Osteoblast (primary cell): ENCODE data around the gene CXorf65. TPM values are rescaled to one million over a fixed set of nuclear protein-coding genes. Genes with fewer than 3 reads are reported as not detected.

Experiments used
- DNase-seq: peaks from one replicate; pipeline ENCODE4 v3.0.0; 2011; ENCODE audit warnings: low spot score, mixed read lengths; ENCODE audit not compliant: insufficient read length; ENCODE audit errors: missing footprints
- H2AFZ ChIP-seq: 2 replicates; pipeline ENCODE4 v1.6.0; 2011; ENCODE audit warnings: mild to moderate bottlenecking, low read length
- H3K27ac ChIP-seq: 2 replicates; pipeline ENCODE4 v1.5.1; 2011; ENCODE audit warnings: mild to moderate bottlenecking, low read depth, low read length, moderate library complexity
- H3K27me3 ChIP-seq: 2 replicates; pipeline ENCODE4 v1.6.0; 2012; ENCODE audit warnings: mild to moderate bottlenecking, control low read depth, inconsistent platforms, low read length, moderate library complexity; ENCODE audit not compliant: insufficient read depth
- H3K36me3 ChIP-seq: 2 replicates; pipeline ENCODE4 v1.5.1; 2011; ENCODE audit warnings: mild to moderate bottlenecking, low read length, control low read depth, moderate library complexity; ENCODE audit not compliant: insufficient read depth
- H3K4me1 ChIP-seq: 2 replicates; pipeline ENCODE4 v1.5.1; 2011; ENCODE audit warnings: mild to moderate bottlenecking, low read length, control low read depth, moderate library complexity; ENCODE audit not compliant: insufficient read depth
- H3K4me2 ChIP-seq: 2 replicates; pipeline ENCODE4 v1.6.0; 2011; ENCODE audit warnings: mild to moderate bottlenecking, low read length; ENCODE audit not compliant: insufficient read depth
- H3K4me3 ChIP-seq: fragments of 200-600 bp; sonication (generic); 3 replicates; pipeline ENCODE4 v1.5.1; 2012; ENCODE audit warnings: mild to moderate bottlenecking, low read length, inconsistent platforms; ENCODE audit not compliant: insufficient read depth
- H3K79me2 ChIP-seq: 2 replicates; pipeline ENCODE4 v1.6.0; 2012; ENCODE audit warnings: mild to moderate bottlenecking, low read length, control low read depth, inconsistent platforms; ENCODE audit not compliant: insufficient read depth
- H3K9me3 ChIP-seq: 2 replicates; pipeline ENCODE4 v1.5.1; 2011; ENCODE audit warnings: low read depth, low read length, control low read depth
- H4K20me1 ChIP-seq: 2 replicates; pipeline ENCODE4 v1.6.0; 2012; ENCODE audit warnings: mild to moderate bottlenecking, low read length, control low read depth; ENCODE audit not compliant: insufficient read depth
- total RNA-seq: library from RNA; depleted of rRNA; stranded (reverse); fragments of >200 nt; gene quantifications from 2 replicates; pipeline ENCODE4 v1.2.3, GENCODE V29; 2012
- TF ChIP-seq, protein P1 (sequence below): IDR thresholded peaks from 2 replicates; pipeline ENCODE4 v1.5.1; 2011; ENCODE audit warnings: mild to moderate bottlenecking, low read depth, low read length, moderate library complexity; ENCODE audit errors: extremely low read depth

Gene CXorf65
- total RNA-seq, 1 donor = not detected

DNA sequence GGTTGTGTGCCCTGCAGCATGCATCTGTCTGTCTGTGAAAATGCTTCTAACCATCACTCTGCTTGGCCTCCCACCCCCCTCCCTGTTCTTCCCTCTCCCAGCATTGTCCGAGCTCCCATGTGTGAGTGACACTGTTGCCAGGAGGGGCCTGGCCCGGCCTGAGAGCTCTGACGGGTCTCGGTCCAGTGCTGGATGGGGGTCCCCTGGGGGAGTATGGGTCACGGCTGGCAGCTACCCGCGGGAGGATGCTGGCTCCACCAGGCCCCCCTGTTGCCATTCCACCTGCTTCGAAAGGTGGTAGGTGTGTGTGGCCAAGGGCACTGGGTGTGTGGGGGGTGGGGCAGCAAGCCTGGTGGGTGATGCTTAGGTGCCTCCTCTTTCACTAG is 41.7 kb upstream of the CXorf65 start:
- no peak overlapping the region for H3K4me3 ChIP-seq
- no peaks in the 10 kb centered on the region for H3K79me2 ChIP-seq
- H3K36me3 ChIP-seq = no peaks in the 10 kb centered on the region
- no peaks in the 10 kb centered on the region for H4K20me1 ChIP-seq
- TF ChIP-seq, protein P1, sequence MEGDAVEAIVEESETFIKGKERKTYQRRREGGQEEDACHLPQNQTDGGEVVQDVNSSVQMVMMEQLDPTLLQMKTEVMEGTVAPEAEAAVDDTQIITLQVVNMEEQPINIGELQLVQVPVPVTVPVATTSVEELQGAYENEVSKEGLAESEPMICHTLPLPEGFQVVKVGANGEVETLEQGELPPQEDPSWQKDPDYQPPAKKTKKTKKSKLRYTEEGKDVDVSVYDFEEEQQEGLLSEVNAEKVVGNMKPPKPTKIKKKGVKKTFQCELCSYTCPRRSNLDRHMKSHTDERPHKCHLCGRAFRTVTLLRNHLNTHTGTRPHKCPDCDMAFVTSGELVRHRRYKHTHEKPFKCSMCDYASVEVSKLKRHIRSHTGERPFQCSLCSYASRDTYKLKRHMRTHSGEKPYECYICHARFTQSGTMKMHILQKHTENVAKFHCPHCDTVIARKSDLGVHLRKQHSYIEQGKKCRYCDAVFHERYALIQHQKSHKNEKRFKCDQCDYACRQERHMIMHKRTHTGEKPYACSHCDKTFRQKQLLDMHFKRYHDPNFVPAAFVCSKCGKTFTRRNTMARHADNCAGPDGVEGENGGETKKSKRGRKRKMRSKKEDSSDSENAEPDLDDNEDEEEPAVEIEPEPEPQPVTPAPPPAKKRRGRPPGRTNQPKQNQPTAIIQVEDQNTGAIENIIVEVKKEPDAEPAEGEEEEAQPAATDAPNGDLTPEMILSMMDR = no peak
- H2AFZ ChIP-seq = no peak overlapping the region
- H3K4me1 ChIP-seq = peaks cover 3% of the 10 kb centered on the region
- H3K27ac ChIP-seq = no peak overlapping the region
- DNase-seq = no peak
- H3K9me3 ChIP-seq = no peaks in the 10 kb centered on the region
- H3K27me3 ChIP-seq = peaks cover 6% of the 10 kb centered on the region
- no peak overlapping the region for H3K4me2 ChIP-seq

DNA sequence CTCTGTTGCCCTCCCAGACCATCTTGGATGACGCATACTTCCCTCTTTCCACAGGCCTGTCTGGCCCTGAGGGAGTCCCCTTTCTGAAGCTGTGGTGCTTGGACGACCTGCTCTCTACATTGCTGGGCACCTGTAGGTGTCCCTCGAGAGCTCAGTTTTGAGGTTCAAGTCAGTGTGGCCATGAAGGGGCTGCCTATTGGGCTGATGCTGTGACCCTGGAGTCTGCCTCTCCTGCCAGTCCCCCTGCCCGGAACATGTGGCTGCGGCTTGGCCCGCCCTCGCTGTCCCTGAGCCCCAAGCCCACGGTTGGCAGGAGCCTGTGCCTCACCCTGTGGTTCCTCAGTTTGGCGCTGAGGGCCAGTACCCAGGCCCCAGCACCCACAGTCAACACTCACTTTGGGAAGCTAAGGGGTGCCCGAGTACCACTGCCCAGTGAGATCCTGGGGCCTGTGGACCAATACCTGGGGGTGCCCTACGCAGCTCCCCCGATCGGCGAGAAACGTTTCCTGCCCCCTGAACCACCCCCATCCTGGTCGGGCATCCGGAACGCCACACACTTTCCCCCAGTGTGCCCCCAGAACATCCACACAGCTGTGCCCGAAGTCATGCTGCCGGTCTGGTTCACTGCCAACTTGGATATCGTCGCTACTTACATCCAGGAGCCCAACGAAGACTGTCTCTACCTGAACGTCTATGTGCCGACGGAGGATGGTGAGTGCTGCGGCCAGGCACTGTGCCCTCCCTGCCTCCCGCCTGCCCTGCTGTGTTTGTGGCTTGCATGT is 41.1 kb upstream of the CXorf65 start:
- no peaks in the 10 kb centered on the region for H3K27me3 ChIP-seq
- no peaks in the 10 kb centered on the region for H3K36me3 ChIP-seq
- peaks cover 3% of the 10 kb centered on the region for H3K4me1 ChIP-seq
- DNase-seq = peak; percentile 66
- H3K4me3 ChIP-seq = no peak overlapping the region
- no peaks in the 10 kb centered on the region for H4K20me1 ChIP-seq
- H3K9me3 ChIP-seq = no peaks in the 10 kb centered on the region
- H3K27ac ChIP-seq = no peak overlapping the region
- no peak overlapping the region for H2AFZ ChIP-seq
- H3K79me2 ChIP-seq = no peaks in the 10 kb centered on the region
- TF ChIP-seq, protein P1 = no peak
- no peak overlapping the region for H3K4me2 ChIP-seq

DNA sequence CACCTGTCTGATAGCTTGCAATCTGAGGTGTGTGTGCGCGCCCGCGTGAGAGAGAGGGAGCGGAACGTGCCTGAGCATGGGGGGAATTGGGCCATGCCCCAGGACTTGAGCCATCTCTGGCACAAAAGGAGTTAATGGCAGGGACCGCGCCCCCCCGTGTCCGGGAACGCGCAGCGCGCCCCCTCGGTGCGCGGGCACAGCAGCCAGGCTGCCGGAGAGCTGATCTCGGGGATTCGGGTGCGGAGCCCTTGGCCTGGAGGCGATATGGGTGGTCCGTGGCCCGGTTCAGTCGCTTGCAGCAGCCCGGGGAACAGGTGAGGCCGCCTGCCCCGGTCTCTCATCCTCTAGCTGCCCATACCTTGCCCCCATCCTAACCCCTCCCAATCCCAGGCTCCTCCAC is 38.1 kb upstream of the CXorf65 start, which contains the start of gene NLGN3:
TSS of gene NLGN3 (plus strand) at position 191 of the 400 bp plus-strand sequence. CDS start 2,909 bp downstream, outside the sequence.
- TF ChIP-seq, protein P1 = no peak
- no peak for DNase-seq

DNA sequence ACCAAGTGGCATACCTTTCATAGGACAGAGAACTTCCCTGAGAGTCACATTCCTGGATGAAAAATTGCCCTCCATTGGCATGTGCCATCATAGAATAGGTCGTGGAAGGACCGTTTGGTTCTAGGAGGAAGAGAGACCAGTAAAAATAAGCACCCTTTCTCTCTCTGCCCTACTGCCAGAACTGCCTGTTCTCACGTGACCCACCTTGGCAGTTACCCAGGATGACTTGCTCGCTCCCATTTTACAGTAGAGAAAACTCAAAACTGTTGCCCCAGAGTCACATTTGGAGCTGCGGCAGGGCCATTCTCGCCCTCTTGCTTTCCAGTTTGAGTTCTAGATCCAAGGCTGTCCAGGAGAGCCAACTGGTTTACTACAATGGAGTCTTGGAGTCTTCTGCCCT is 37.0 kb upstream of the CXorf65 start:
- H3K4me3 ChIP-seq = no peak overlapping the region
- no peak for DNase-seq
- TF ChIP-seq, protein P1 = no peak

More for the DNA sequence above, 38.1 kb upstream of the CXorf65 start, which contains the start of gene NLGN3:
- Histone ChIP-seq H3K9me3 (no peaks in the 10 kb centered on the region), H3K4me3 (peak within 1 kb of the TSS; percentile 58), H3K36me3 (peaks cover 7% of the 10 kb centered on the region), H3K27me3 (no peaks in the 10 kb centered on the region), H3K27ac (no peak within 1 kb of the TSS), H3K79me2 (no peaks in the 10 kb centered on the region), H4K20me1 (no peaks in the 10 kb centered on the region), H2AFZ (no peak within 1 kb of the TSS), H3K4me2 (peak within 1 kb of the TSS; percentile 69), H3K4me1 (peaks cover 3% of the 10 kb centered on the region)

More for the DNA sequence above, 37.0 kb upstream of the CXorf65 start:
- Histone ChIP-seq H3K4me2 (no peak overlapping the region), H2AFZ (no peak overlapping the region), H3K36me3 (peaks cover 11% of the 10 kb centered on the region), H3K27me3 (no peaks in the 10 kb centered on the region), H3K27ac (no peak overlapping the region), H3K79me2 (no peaks in the 10 kb centered on the region), H4K20me1 (no peaks in the 10 kb centered on the region), H3K9me3 (no peaks in the 10 kb centered on the region), H3K4me1 (peaks cover 3% of the 10 kb centered on the region)
